Fibroblast of lung (primary cell): ENCODE data around the gene INPP4A. TPM values are rescaled to one million over a fixed set of nuclear protein-coding genes. Genes with fewer than 3 reads are reported as not detected.

Experiments
- DNase-seq, 2 donors: peaks; one replicate each; pipeline versions ENCODE4 v3.0.0 to v3.0.0-alpha.2; 2010; ENCODE audit warnings: low read depth in 2 of 2
- H2AFZ ChIP-seq: 2 replicates; pipeline ENCODE4 v1.5.1; 2012; ENCODE audit warnings: low read length, control low read depth, inconsistent platforms
- H3K27ac ChIP-seq: 2 replicates; pipeline ENCODE4 v1.5.1; 2011; ENCODE audit warnings: low read length, control low read depth; ENCODE audit not compliant: insufficient read depth
- H3K27me3 ChIP-seq: 2 replicates; pipeline ENCODE4 v1.5.1; 2011; ENCODE audit warnings: mild to moderate bottlenecking, low read length; ENCODE audit not compliant: control insufficient read depth, insufficient read depth
- H3K36me3 ChIP-seq: 2 replicates; pipeline ENCODE4 v1.5.1; 2011; ENCODE audit warnings: low read length; ENCODE audit not compliant: control insufficient read depth, insufficient read depth
- H3K4me1 ChIP-seq: 2 replicates; pipeline ENCODE4 v1.5.1; 2011; ENCODE audit warnings: low read length; ENCODE audit not compliant: control insufficient read depth, insufficient read depth; ENCODE audit errors: extremely low read depth
- H3K4me2 ChIP-seq: 2 replicates; pipeline ENCODE4 v1.5.1; 2011; ENCODE audit warnings: low read length, control low read depth; ENCODE audit not compliant: insufficient read depth; ENCODE audit errors: extremely low read depth
- H3K4me3 ChIP-seq, 4 experiments: fragments of 200-600 bp in 1 of 4; sonication (generic) in 1 of 4; replicated peaks in 1 of 4; 2 replicates each; pipeline ENCODE4 v1.5.1; 2011 to 2016; ENCODE audit warnings: low read length in 4 of 4, low read depth in 3 of 4, mild to moderate bottlenecking in 3 of 4, control low read depth in 2 of 4, inconsistent platforms in 1 of 4, mixed read lengths in 1 of 4; ENCODE audit not compliant: insufficient read depth in 1 of 4; ENCODE audit errors: control extremely low read depth in 1 of 4
- H3K79me2 ChIP-seq: 2 replicates; pipeline ENCODE4 v1.5.1; 2012; ENCODE audit warnings: mild to moderate bottlenecking, low read length, inconsistent platforms; ENCODE audit not compliant: control insufficient read depth, insufficient read depth
- H3K9ac ChIP-seq: 2 replicates; pipeline ENCODE4 v1.5.1; 2011; ENCODE audit warnings: mild to moderate bottlenecking, low read length, control low read depth; ENCODE audit not compliant: insufficient read depth
- H3K9me3 ChIP-seq: 2 replicates; pipeline ENCODE4 v1.5.1; 2012; ENCODE audit warnings: low read depth, low read length; ENCODE audit not compliant: control insufficient read depth, insufficient read depth
- H4K20me1 ChIP-seq: 2 replicates; pipeline ENCODE4 v1.5.1; 2011; ENCODE audit warnings: low read length; ENCODE audit not compliant: control insufficient read depth, insufficient read depth; ENCODE audit errors: extremely low read depth
- CTCF ChIP-seq, 2 donors: IDR thresholded peaks in 1 of 2; conservative IDR thresholded peaks in 1 of 2; 1 replicate in 1 of 2; 2 replicates in 1 of 2; pipeline ENCODE4 v1.5.1; 2011 to 2012; ENCODE audit warnings: low read length in 2 of 2, control low read depth in 1 of 2, inconsistent platforms in 1 of 2, low read depth in 1 of 2, mild to moderate bottlenecking in 1 of 2
- EZH2 ChIP-seq: IDR thresholded peaks from 2 replicates; pipeline ENCODE4 v1.5.1; 2012; ENCODE audit warnings: low read length, control low read depth, mild to moderate bottlenecking; ENCODE audit errors: missing control alignments
- polyA plus RNA-seq, 2 donors: library from polyadenylated mRNA; depleted of rRNA in 1 of 2; stranded (reverse) in 1 of 2; unstranded in 1 of 2; fragments of >200 nt; gene quantifications; 2 replicates each; pipeline ENCODE4 v1.2.1, GENCODE V29; 2011 to 2012; ENCODE audit warnings: missing spikeins in 1 of 2
- total RNA-seq: library from RNA; depleted of rRNA; stranded (reverse); fragments of >200 nt; gene quantifications from 2 replicates; pipeline ENCODE4 v1.2.1, GENCODE V29; 2014

Gene INPP4A
- total and polyA plus RNA-seq, 2 donors (not counting 1 experiment from before 2014, with no cell fraction given), result 10.2 to 26.1 TPM

- Histone ChIP-seq H3K4me3 (no peak overlapping the region), H3K27ac (no peak overlapping the region), H2AFZ (no peak overlapping the region), H3K4me2 (no peak overlapping the region), H3K4me1 (no peaks in the 10 kb centered on the region), H3K79me2 (no peaks in the 10 kb centered on the region), H3K27me3 (no peaks in the 10 kb centered on the region), H4K20me1 (no peaks in the 10 kb centered on the region), H3K9ac (no peak overlapping the region), H3K36me3 (no peaks in the 10 kb centered on the region), H3K9me3 (no peaks in the 10 kb centered on the region)
- DNase-seq, result no peak
- TF ChIP-seq CTCF (conservative IDR thresholded peaks at IDR 0.05 in 1 of 2, IDR thresholded peaks at IDR 0.05 in 1 of 2; ENCODE audit: low read depth in 1 of 2, low read length in 2 of 2) (no peak), EZH2 (no peak)
These were observed 98.6 kb downstream of the INPP4A start for GRCh38 chr2:98543214-98543613.

GRCh38 chr2:98543842-98544241 lies 99.2 kb downstream of the INPP4A start:
- H3K4me1 ChIP-seq, result no peaks in the 10 kb centered on the region
- no peak overlapping the region for H2AFZ ChIP-seq
- H3K4me2 ChIP-seq, result no peak overlapping the region
- no peaks in the 10 kb centered on the region for H3K36me3 ChIP-seq
- no peaks in the 10 kb centered on the region for H3K27me3 ChIP-seq
- no peaks in the 10 kb centered on the region for H3K79me2 ChIP-seq
- no peaks in the 10 kb centered on the region for H3K9me3 ChIP-seq
- no peak for TF ChIP-seq EZH2
- no peaks in the 10 kb centered on the region for H4K20me1 ChIP-seq
- no peak overlapping the region for H3K27ac ChIP-seq
- no peak overlapping the region for H3K4me3 ChIP-seq
- DNase-seq, result no peak
- H3K9ac ChIP-seq, result no peak overlapping the region

GRCh38 chr2:98545591-98545990 lies 100.9 kb downstream of the INPP4A start:
- Histone ChIP-seq H3K27me3 (no peaks in the 10 kb centered on the region), H4K20me1 (no peaks in the 10 kb centered on the region), H3K4me1 (no peaks in the 10 kb centered on the region), H3K4me2 (no peak overlapping the region), H3K9ac (no peak overlapping the region), H3K36me3 (no peaks in the 10 kb centered on the region), H3K9me3 (no peaks in the 10 kb centered on the region), H3K79me2 (no peaks in the 10 kb centered on the region), H3K4me3 (no peak overlapping the region), H3K27ac (no peak overlapping the region), H2AFZ (no peak overlapping the region)
- no peak for DNase-seq
- TF ChIP-seq CTCF (conservative IDR thresholded peaks at IDR 0.05 in 1 of 2, IDR thresholded peaks at IDR 0.05 in 1 of 2; ENCODE audit: low read depth in 1 of 2, low read length in 2 of 2) (no peak), EZH2 (no peak)
